RWPE1 (cell line): Measurements from ENCODE around the gene UBE2J2.

ENCODE experiments used
- CTCF ChIA-PET: fragments of 350-600 bp; sonication (Branson Sonifier 250); formaldehyde crosslinking; extraction: SDS; loops from one replicate; lab custom pipeline; 2021; lab: Yijun Ruan, JAX
- POLR2A ChIA-PET: fragments of 400-600 bp; formaldehyde crosslinking; extraction: SDS; loops from one replicate; lab custom pipeline; 2020; ENCODE audit warnings: antibody characterized with exemption; ENCODE audit not compliant: low non-redundant PET; lab: Yijun Ruan, JAX
- DNase-seq: peaks from one replicate; pipeline ENCODE4 v3.0.0; 2012; ENCODE audit warnings: low spot score
- H3K27ac ChIP-seq: fragments of 450-650 bp; 2 replicates; pipeline ENCODE4 v1.5.1; 2017
- TF ChIP-seq, protein P1 (sequence below): fragments of 450-650 bp; conservative IDR thresholded peaks from 2 replicates; pipeline ENCODE4 v1.5.1; 2017; ENCODE audit warnings: low read depth, mild to moderate bottlenecking

Gene UBE2J2

DNA sequence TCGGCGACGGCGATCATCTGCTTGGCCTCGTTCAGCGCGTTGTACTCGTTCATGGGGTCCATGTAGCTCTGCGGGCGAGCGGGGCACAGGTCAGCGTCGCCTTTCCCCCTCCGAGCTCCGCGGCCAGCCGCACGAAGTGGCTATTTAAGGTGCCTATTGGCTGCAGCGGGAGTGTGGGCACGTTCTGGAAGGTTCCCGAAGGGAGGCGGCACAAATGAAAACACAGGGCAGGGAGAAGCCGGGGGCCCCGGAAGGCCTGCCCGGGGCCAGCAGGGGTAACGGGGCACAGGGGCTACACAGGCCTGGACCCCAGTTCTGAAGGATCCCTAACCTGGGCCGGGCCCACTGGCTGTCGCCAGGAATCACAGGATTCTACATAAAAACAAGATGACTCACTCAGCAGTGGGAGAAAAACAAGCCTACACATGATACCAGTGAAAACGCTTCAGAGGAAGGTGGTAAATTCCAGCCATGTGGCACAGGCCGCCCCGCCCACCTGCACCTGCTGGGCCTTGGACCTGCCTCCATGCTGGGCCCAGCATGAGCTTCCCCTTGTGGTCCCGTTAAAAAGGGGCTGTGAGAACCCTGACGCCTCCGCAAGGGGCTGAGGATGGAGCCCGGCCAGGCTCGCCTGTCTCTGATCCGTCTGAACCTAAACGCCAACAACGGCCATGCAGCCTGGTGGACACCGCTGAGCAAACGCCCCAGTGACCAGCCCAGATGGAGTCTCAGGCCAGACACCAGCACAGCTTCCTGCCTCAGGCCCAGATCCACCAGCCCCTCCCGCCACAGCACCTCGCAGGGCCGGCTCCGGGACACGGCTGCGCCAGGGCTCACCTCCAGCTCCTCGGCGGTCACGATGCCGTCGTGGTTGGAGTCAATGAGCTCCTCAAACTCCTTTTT is 55.8 kb downstream of the UBE2J2 start:
- peak; percentile 91 for DNase-seq
- POLR2A ChIA-PET, result no interaction called here
- TF ChIP-seq, protein P1, sequence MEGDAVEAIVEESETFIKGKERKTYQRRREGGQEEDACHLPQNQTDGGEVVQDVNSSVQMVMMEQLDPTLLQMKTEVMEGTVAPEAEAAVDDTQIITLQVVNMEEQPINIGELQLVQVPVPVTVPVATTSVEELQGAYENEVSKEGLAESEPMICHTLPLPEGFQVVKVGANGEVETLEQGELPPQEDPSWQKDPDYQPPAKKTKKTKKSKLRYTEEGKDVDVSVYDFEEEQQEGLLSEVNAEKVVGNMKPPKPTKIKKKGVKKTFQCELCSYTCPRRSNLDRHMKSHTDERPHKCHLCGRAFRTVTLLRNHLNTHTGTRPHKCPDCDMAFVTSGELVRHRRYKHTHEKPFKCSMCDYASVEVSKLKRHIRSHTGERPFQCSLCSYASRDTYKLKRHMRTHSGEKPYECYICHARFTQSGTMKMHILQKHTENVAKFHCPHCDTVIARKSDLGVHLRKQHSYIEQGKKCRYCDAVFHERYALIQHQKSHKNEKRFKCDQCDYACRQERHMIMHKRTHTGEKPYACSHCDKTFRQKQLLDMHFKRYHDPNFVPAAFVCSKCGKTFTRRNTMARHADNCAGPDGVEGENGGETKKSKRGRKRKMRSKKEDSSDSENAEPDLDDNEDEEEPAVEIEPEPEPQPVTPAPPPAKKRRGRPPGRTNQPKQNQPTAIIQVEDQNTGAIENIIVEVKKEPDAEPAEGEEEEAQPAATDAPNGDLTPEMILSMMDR, result no peak
- CTCF ChIA-PET, result interaction anchor here (0.6 kb wide), 1 partner anchor 58 kb away, joined by 3 read pairs; no protein-coding TSS in a partner anchor
- peak overlapping the region; percentile 75 for H3K27ac ChIP-seq

DNA sequence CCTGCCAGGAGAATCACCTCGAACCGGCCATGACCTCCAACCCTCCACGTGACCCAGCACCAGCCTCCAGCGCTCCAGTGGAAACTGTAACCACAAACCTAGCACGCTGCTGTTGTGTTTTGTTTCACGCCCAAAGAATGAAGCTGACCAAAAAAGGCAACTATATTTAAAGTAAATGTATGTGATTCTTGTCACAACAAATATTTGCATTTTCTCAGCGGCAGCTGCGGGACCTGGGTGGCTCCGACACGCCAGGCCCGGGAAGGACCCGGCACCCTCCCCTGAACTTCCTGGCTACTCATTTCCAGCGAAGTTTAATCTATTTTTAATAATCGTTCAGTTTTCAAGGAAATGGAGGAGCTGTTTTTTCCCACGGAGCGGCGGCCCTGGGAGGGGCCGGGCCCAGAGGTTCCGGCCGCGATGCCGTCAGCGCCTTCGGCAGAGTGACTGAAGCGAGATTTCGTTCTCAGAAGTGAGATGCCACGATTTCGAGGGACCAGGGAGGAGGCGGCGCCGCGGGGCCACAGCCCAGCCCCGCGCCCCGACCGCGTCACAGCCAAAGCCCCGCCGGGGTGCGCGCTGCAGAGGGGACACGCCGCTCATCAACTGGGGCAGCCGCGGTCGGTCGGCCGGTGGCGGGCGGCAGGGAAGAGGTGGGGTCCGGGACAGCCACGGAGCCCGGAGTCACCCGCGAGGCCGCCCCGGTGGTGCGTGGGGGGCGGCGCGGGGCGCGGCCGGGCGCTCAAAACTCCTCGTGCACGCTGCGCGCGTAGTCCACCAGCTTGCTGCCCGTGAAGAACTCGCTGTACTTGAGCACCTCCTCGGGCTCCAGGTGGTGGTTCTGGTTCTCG is 56.7 kb downstream of the UBE2J2 start:
- TF ChIP-seq, protein P1, result no peak
- DNase-seq, result no peak
- CTCF ChIA-PET, result interaction anchor here (0.6 kb wide), 1 partner anchor 57 kb away, joined by 3 read pairs; no protein-coding TSS in a partner anchor
- peak overlapping the region; percentile 75 for H3K27ac ChIP-seq
- POLR2A ChIA-PET, result no interaction called here

DNA sequence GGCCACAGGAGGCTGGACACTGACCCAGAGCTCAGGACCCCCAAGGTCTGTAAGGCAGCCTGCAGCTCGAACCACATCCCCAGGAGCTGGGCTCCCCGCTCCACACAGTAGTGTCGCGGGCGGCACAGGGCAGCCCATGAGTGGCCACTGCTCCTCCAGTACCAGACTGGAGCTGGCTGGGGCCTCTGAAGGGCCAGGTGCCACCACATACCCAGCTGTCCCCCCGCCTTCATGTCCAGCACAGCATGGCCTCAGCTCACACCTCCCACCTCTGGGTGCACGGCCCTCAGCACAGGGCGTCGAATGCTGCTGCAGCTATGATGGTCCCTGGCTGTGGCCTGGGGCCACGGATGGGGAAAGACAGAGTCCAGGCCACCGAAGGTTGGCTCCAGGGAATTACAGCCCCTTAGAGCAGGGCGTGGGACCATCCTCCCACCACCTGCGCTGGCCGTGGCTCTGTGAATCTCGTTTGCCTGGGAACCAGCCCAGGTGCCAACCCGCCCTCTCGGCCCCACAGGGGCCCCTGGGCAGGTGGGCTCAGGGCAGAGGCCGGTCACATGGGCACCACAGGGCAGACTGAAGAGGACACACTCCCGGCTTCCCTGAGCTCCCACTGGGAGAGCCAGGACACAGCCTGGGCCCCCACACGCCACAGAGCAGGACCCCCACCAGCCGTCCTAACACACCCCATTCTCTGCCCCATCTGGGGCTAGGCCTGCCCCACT is 57.6 kb downstream of the UBE2J2 start:
- TF ChIP-seq, protein P1, result no peak
- POLR2A ChIA-PET, result no interaction called here
- DNase-seq, result no peak
- peak overlapping the region; percentile 75 for H3K27ac ChIP-seq
- CTCF ChIA-PET, result interaction anchor here (0.6 to 1.4 kb wide), 2 partner anchors 15 to 231 kb away, joined by 3 to 4 read pairs; no protein-coding TSS in a partner anchor

DNA sequence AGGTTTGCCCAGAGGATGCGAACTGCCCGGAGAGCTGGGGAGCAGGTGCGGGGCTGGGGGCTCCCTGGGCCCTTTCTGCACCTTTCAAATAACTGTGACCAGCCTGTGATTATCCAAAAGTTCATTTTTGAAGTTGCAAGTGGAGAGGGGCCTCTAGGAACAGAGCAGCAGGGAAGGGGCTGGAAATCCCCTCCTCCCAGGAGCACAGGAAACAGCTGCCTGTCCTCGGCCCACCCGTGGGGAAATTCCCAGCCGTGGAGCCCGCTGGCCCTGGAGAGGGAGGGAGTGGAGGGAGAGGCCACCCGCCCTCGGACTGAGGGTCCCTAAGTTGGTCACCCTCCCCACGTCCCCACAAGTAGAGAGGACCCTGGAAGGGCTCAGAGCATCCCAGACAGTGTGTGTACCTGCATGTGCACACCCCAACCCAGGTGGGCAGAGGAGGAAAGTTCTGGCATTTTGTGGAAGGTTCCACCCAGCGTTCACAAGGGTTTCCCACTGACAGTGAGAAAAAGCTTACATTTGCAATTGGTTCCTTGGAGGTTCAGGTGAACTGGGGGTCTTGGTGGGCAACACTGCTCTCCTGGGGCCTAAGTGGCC is 58.5 kb downstream of the UBE2J2 start:
- POLR2A ChIA-PET, result no interaction called here
- CTCF ChIA-PET, result interaction anchor here (0.5 to 1.4 kb wide), 3 partner anchors 16 to 230 kb away, joined by 3 to 4 read pairs (median 3); no protein-coding TSS in a partner anchor
- TF ChIP-seq, protein P1, result no peak
- DNase-seq, result no peak
- H3K27ac ChIP-seq, result peak overlapping the region; percentile 75

DNA sequence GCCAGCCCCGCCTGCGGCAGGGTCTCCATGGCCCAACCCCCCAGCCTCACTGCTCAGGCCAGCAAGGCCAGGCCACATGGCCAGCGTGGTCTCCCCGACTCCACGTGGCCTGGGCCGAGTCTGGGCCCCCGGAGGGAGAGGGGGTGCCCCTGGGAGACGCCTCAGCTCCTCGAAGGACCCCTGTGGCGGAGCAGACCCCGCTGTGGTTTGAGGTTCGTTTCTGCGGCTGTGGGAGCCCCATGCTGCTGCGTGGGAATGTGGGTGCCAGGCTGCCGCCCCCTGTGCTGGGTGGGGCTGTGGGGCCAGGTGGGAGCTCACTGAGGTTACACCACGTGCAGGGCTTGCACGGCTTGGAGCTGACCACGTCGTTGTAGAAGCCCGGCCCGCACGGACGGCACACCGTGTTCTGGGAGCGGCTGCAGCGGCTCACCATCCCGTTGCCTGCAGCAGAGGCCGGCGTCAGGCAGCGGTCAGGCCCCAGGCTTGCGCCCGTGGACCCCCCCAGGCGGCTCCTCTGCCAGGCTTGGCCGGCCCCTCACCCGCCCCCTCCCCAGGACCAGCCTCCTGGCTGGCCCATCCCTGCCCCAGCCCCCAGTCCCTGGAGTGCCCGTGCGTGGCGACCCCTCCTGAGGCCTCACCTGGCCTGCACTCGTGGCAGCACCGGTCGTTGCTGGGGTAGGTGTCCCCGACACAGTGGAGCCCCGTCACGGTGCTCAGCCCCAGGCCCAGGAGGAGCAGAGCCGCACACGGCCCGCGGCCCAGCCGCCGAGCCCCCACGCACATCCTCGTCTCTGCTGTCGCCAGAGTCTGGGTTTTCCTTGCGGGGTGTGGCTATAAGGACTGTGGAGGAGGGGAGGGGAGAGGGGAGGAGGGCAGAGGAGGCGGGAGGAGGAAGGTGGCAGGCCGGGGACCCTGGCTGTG is 60.0 kb downstream of the UBE2J2 start, which contains the start of gene TNFRSF4:
TNFRSF4 (minus strand) TSS at position 809 of the 921 bp plus-strand sequence; CDS start at position 783, 26 bp downstream.
- TF ChIP-seq, protein P1, result no peak
- POLR2A ChIA-PET, result no interaction called here
- peak within 1 kb of the TSS; percentile 75 for H3K27ac ChIP-seq
- CTCF ChIA-PET, result no interaction called here
- DNase-seq, result no peak
